SK-N-SH (cell line): ENCODE measurements around the gene PCBP3. TPM values are rescaled to one million over a fixed set of nuclear protein-coding genes. Genes with fewer than 3 reads are reported as not detected.

Experiments
- CTCF ChIA-PET: fragments of 300-600, 350-600 bp; formaldehyde crosslinking; extraction: SDS; loops from one replicate; lab custom pipeline; 2021; lab: Yijun Ruan, JAX
- POLR2A ChIA-PET: fragments of 350-600 bp; sonication (Branson Sonifier 250); formaldehyde crosslinking; extraction: SDS; loops from one replicate; lab custom pipeline; 2020; ENCODE audit warnings: antibody characterized with exemption, inconsistent platforms; lab: Yijun Ruan, JAX
- DNase-seq: peaks from one replicate; pipeline ENCODE4 v3.0.0; 2012
- H2AFZ ChIP-seq: fragments of 200-600 bp; sonication (generic); 2 replicates; pipeline ENCODE4 v1.8.1; 2016; ENCODE audit warnings: antibody characterized with exemption, mild to moderate bottlenecking, low read depth
- H3F3A ChIP-seq: fragments of 200-600 bp; sonication (generic); replicated peaks from 2 replicates; pipeline ENCODE3; 2016; ENCODE audit warnings: antibody characterized with exemption, mild to moderate bottlenecking; ENCODE audit not compliant: insufficient read depth
- H3K27ac ChIP-seq, 2 experiments: fragments of 200-500 bp in 1 of 2; fragments of 200-600 bp in 1 of 2; sonication (Bioruptor generic) in 1 of 2; sonication (generic), shearing (Covaris generic) in 1 of 2; 2 replicates each; pipeline versions ENCODE4 v1.5.1 to v1.6.1; 2014 to 2016; ENCODE audit warnings: low read depth in 2 of 2, inconsistent platforms in 1 of 2, low read length in 1 of 2, mild to moderate bottlenecking in 1 of 2, mixed read lengths in 1 of 2
- H3K27me3 ChIP-seq: fragments of 200-600 bp; sonication (generic), shearing (Covaris generic); 2 replicates; pipeline ENCODE4 v1.6.1; 2016; ENCODE audit warnings: mixed run types; ENCODE audit not compliant: insufficient read depth
- H3K36me3 ChIP-seq, 2 experiments: fragments of 200-500 bp in 1 of 2; fragments of 200-600 bp in 1 of 2; sonication (Bioruptor generic) in 1 of 2; sonication (generic) in 1 of 2; replicated peaks in 1 of 2; 2 replicates each; pipeline versions ENCODE3 to v1.5.1; 2014 to 2016; ENCODE audit warnings: low read length in 1 of 2, mild to moderate bottlenecking in 1 of 2; ENCODE audit not compliant: insufficient read depth in 2 of 2, control insufficient read depth in 1 of 2
- H3K4me1 ChIP-seq, 2 experiments: fragments of 200-500 bp in 1 of 2; fragments of 200-600 bp in 1 of 2; sonication (Bioruptor generic) in 1 of 2; sonication (generic), shearing (Covaris generic) in 1 of 2; 2 replicates each; pipeline versions ENCODE4 v1.5.1 to v1.6.1; 2014 to 2016; ENCODE audit warnings: low read depth in 1 of 2, low read length in 1 of 2, mixed run types in 1 of 2; ENCODE audit not compliant: insufficient read depth in 2 of 2, control insufficient read depth in 1 of 2
- H3K4me2 ChIP-seq: fragments of 200-600 bp; sonication (generic), shearing (Covaris generic); 2 replicates; pipeline ENCODE4 v1.6.1; 2017; ENCODE audit warnings: mixed run types
- H3K4me3 ChIP-seq, 2 experiments: fragments of 200-500 bp in 1 of 2; fragments of 200-600 bp in 1 of 2; sonication (Bioruptor generic) in 1 of 2; sonication (generic), shearing (Covaris generic) in 1 of 2; 2 replicates each; pipeline versions ENCODE4 v1.5.1 to v1.8.1; 2014 to 2016; ENCODE audit warnings: low read depth in 2 of 2, inconsistent platforms in 1 of 2, low read length in 1 of 2, mild to moderate bottlenecking in 1 of 2, mixed read lengths in 1 of 2, moderate library complexity in 1 of 2
- H3K79me2 ChIP-seq: fragments of 200-600 bp; sonication (generic); 2 replicates; pipeline ENCODE4 v1.8.1; 2017; ENCODE audit warnings: mild to moderate bottlenecking; ENCODE audit not compliant: insufficient read depth
- H3K9ac ChIP-seq: fragments of 200-600 bp; sonication (generic); 2 replicates; pipeline ENCODE4 v1.6.1; 2017; ENCODE audit warnings: mixed run types
- H3K9me2 ChIP-seq: fragments of 200-600 bp; sonication (generic); 2 replicates; pipeline ENCODE4 v1.6.1; 2017; ENCODE audit warnings: mixed run types
- H3K9me3 ChIP-seq: fragments of 200-600 bp; sonication (generic); 2 replicates; pipeline ENCODE4 v1.6.1; 2017; ENCODE audit warnings: mixed run types, mild to moderate bottlenecking, moderate library complexity
- H4K20me1 ChIP-seq: fragments of 200-600 bp; sonication (generic); 2 replicates; pipeline ENCODE4 v1.6.1; 2017; ENCODE audit warnings: mild to moderate bottlenecking, mixed run types; ENCODE audit not compliant: insufficient read depth
- GABPA ChIP-seq: IDR thresholded peaks from 2 replicates; pipeline ENCODE4 v1.4.0; 2012; ENCODE audit warnings: low read depth, mild to moderate bottlenecking
- MXI1 ChIP-seq: IDR thresholded peaks from 2 replicates; pipeline ENCODE4 v1.6.1; 2012; ENCODE audit warnings: mild to moderate bottlenecking, low read depth, low read length, improper control_type of control experiment
- RAD21 ChIP-seq: IDR thresholded peaks from 2 replicates; pipeline ENCODE4 v1.6.1; 2012; ENCODE audit warnings: mild to moderate bottlenecking, low read length
- RXRA ChIP-seq: IDR thresholded peaks from 2 replicates; pipeline ENCODE4 v1.4.0; 2012; ENCODE audit warnings: low read depth, mild to moderate bottlenecking, borderline replicate concordance
- WGBS: methylation state at CpG from one replicate; pipeline ENCODE4 v1.1.6; 2017; ENCODE audit warnings: low lambda C conversion rate; 5-methylcytosine and 5-hydroxymethylcytosine counted together
- polyA plus RNA-seq, 3 experiments: library from polyadenylated mRNA; depleted of rRNA; stranded (reverse); fragments of >200 nt; gene quantifications; 2 replicates each; pipeline ENCODE4 v1.2.3, GENCODE V29; 2012
- TF ChIP-seq, protein P1 (sequence below): IDR thresholded peaks from 2 replicates; pipeline ENCODE4; 2012
- TF ChIP-seq, protein P2 (sequence below): IDR thresholded peaks from 2 replicates; pipeline ENCODE4 v1.4.0; 2012; ENCODE audit warnings: low read depth, borderline replicate concordance

Gene PCBP3
- polyA plus RNA-seq, 1 of the 3 experiments (the other 2 are of a cell fraction) = 9.5 TPM

DNA sequence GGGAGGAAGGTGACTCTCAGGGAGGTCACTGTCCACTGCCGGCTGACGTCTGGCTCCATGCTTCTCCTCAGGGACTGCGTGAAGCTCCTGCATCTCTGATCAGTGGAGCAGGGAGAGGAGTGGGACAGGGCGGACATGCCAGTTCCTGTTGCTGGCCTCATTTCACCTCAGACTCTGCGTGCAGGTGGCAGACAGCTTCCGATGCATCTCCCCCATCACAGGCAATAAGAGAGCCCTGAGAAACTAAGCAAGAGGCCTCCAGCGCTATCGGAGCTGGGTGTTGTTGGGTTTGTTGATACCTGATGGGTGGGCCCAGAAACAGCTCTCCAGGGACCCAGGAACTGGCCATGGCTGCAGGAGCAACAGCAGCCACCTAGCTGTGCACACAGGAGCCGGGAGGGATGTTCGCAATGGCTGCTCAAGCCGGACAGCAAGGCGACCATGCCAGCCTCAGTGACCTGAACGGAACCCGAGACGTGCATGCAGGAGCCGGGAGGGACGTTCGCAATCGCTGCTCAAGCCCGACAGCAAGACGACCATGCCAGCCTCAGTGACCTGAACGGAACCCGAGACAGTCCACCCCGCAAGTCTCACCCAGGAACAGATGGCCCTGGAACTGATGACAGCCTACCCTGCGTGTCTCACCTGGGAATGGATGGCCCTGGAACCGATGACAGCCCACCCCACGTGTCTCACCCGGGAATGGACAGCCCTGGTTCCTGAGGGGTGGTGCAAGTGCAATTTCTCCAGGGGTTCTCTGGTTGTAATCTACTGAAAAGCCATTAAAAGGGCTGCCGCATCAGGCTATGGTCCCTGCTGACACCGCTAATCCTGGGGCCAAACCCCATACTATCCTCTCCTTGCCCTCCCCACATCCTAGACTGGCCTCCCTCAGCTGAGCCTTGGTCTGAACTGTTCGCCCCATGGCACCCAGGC lies 14.2 kb upstream of the PCBP3 start:
- no peak for TF ChIP-seq MXI1
- TF ChIP-seq GABPA = no peak
- no peak for TF ChIP-seq RXRA
- TF ChIP-seq, protein P1, sequence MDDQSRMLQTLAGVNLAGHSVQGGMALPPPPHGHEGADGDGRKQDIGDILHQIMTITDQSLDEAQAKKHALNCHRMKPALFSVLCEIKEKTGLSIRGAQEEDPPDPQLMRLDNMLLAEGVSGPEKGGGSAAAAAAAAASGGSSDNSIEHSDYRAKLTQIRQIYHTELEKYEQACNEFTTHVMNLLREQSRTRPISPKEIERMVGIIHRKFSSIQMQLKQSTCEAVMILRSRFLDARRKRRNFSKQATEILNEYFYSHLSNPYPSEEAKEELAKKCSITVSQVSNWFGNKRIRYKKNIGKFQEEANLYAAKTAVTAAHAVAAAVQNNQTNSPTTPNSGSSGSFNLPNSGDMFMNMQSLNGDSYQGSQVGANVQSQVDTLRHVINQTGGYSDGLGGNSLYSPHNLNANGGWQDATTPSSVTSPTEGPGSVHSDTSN = no peak
- no peak for TF ChIP-seq RAD21
- Histone ChIP-seq H2AFZ (no peak overlapping the region), H3K9ac (no peak overlapping the region), H3K4me3 (no peak overlapping the region), H3K79me2 (no peaks in the 10 kb centered on the region), H3K27ac (no peak overlapping the region), H3K9me2 (no peaks in the 10 kb centered on the region), H3K9me3 (no peaks in the 10 kb centered on the region), H3K27me3 (no peaks in the 10 kb centered on the region; the same call in 1 of the 2 replicates), H4K20me1 (no peaks in the 10 kb centered on the region), H3F3A (no peaks in the 10 kb centered on the region), H3K4me1 (peaks cover 0 to under 1% of the 10 kb centered on the region in 2 experiments; a peak in 1 of 4 replicates), H3K4me2 (no peak overlapping the region), H3K36me3 (no peaks in the 10 kb centered on the region)
- DNase-seq = no peak
- ChIA-PET POLR2A (no interaction called here), CTCF (interaction anchor here (2.4 kb wide), 1 partner anchor 33 kb away, joined by 7 read pairs; no protein-coding TSS in a partner anchor)
- 81% methylated on average over 15 of the region's 31 CpGs for WGBS

DNA sequence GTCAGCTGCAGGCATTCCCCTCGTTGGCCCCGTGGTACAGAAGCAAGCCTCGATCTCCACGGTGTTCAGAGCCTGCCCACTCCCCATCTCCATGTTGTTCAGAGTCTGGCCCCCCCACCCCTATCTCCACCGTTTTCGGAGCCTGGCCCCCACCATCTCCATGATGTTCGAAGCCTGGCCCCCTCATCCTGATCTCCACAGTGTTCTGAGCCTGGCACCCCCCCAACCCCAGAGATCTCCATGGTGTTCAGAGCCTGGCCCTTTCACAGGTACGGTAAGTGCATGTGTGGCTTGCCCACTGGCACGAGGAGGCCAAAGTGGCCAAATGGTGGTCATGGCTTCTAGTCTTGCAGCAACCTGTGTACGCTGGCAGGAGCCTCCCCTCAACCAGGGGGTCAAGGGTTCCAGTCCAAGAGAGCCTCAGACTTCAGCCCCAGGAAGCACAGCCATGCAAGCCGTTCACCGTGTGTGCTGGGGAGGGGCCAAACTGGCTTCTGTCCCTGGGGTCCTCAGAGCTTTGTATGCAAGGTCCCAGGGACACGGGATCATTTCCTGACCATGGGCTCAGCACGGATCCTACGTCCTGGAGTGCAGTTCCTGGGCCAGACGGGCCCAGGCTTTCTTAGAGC lies 13.3 kb upstream of the PCBP3 start:
- ChIA-PET CTCF (interaction anchor here (1.2 kb wide), 1 partner anchor 15 kb away, joined by 4 read pairs; no protein-coding TSS in a partner anchor), POLR2A (no interaction called here)
- TF ChIP-seq, protein P2, sequence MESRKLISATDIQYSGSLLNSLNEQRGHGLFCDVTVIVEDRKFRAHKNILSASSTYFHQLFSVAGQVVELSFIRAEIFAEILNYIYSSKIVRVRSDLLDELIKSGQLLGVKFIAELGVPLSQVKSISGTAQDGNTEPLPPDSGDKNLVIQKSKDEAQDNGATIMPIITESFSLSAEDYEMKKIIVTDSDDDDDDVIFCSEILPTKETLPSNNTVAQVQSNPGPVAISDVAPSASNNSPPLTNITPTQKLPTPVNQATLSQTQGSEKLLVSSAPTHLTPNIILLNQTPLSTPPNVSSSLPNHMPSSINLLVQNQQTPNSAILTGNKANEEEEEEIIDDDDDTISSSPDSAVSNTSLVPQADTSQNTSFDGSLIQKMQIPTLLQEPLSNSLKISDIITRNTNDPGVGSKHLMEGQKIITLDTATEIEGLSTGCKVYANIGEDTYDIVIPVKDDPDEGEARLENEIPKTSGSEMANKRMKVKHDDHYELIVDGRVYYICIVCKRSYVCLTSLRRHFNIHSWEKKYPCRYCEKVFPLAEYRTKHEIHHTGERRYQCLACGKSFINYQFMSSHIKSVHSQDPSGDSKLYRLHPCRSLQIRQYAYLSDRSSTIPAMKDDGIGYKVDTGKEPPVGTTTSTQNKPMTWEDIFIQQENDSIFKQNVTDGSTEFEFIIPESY = no peak
- H3K79me2 ChIP-seq = no peaks in the 10 kb centered on the region
- no peaks in the 10 kb centered on the region for H3K9me2 ChIP-seq
- H3K9me3 ChIP-seq = no peaks in the 10 kb centered on the region
- DNase-seq = no peak
- peaks cover 0 to 5% of the 10 kb centered on the region in 2 experiments; a peak in 1 of 4 replicates for H3K4me1 ChIP-seq
- no peak overlapping the region for H3K9ac ChIP-seq
- no peaks in the 10 kb centered on the region; the same call in 1 of the 2 replicates for H3K27me3 ChIP-seq
- no peak overlapping the region for H3K27ac ChIP-seq
- H2AFZ ChIP-seq = no peak overlapping the region
- 67% methylated on average over 8 of the region's 16 CpGs for WGBS
- H3K36me3 ChIP-seq = no peaks in the 10 kb centered on the region
- H3F3A ChIP-seq = no peaks in the 10 kb centered on the region
- H3K4me3 ChIP-seq = no peak overlapping the region
- H3K4me2 ChIP-seq = no peak overlapping the region
- H4K20me1 ChIP-seq = no peaks in the 10 kb centered on the region
